Ovary (tissue), 9 donors: ENCODE results near the gene NRXN3. TPM values are rescaled to one million over a fixed set of nuclear protein-coding genes. Genes with fewer than 3 reads are reported as not detected.

Experiments used
- DNase-seq, 5 donors: peaks; one replicate each; pipeline ENCODE4 v3.0.0-alpha.2; 2019 to 2020
- H3K27ac ChIP-seq, 2 donors: fragments of 200-600 bp; one replicate each; pipeline versions ENCODE4 v1.5.1 to v1.8.0; 2019 to 2022
- H3K27me3 ChIP-seq: fragments of 200-600 bp; one replicate; pipeline ENCODE4 v1.8.0; 2022
- H3K36me3 ChIP-seq: fragments of 200-600 bp; sonication (generic); one replicate; pipeline ENCODE4 v1.5.1; 2019
- H3K4me1 ChIP-seq: one replicate; pipeline ENCODE4 v1.8.1; 2013; ENCODE audit warnings: mild to moderate bottlenecking, moderate library complexity; ENCODE audit not compliant: insufficient read depth
- H3K4me3 ChIP-seq: fragments of 200-600 bp; sonication (generic); one replicate; pipeline ENCODE4 v1.5.1; 2017
- H3K9me3 ChIP-seq, 2 donors: fragments of 200-600 bp in 1 of 2; sonication (generic) in 1 of 2; one replicate each; pipeline versions ENCODE4 v1.5.1 to v1.8.1; 2013 to 2019; ENCODE audit warnings: mild to moderate bottlenecking in 1 of 2, moderate library complexity in 1 of 2
- EP300 ChIP-seq: sonication (generic); formaldehyde crosslinking; IDR thresholded peaks from one replicate; pipeline ENCODE4 v1.6.1; 2017; ENCODE audit warnings: antibody characterized with exemption
- POLR2A ChIP-seq: fragments of 450-650 bp; IDR thresholded peaks from one replicate; pipeline ENCODE4 v1.6.1; 2017; ENCODE audit warnings: antibody characterized with exemption, mild to moderate bottlenecking, moderate library complexity
- WGBS, 3 donors: extraction: QIAGEN DNeasy Blood & Tissue Kit in 1 of 3; methylation state at CpG; one replicate each; pipeline versions ENCODE4 v1.1.5 to v1.1.7; 2013 to 2017; 5-methylcytosine and 5-hydroxymethylcytosine counted together
- intact Hi-C, 4 donors: fragments of 100-400 bp; cut with DNase I; formaldehyde crosslinking; loops; one replicate each; pipeline versions ENCODE4 v1.11.0 to v1.15.1; 2022 to 2023
- polyA plus RNA-seq, 2 donors: library from polyadenylated mRNA; stranded (reverse); fragments of 200-250 nt in 1 of 2; fragments of 350-450 nt in 1 of 2; fragmentation: Illumina TruSeq in 1 of 2; extraction: RNeasy Lipid Tissue Mini Kit (QIAGEN cat#74804) in 1 of 2; gene quantifications; one replicate each; pipeline ENCODE4 v1.2.3, GENCODE V29; 2013 to 2014
- total RNA-seq, 7 donors: library from RNA; depleted of rRNA in 2 of 7; stranded (reverse); fragments of >200 nt in 2 of 7; fragmentation: NEBNext Ultra II Directional in 3 of 7; extraction: Animal tissue kit (Norgen Biotek cat#: 25700) in 3 of 7; gene quantifications; one replicate each; pipeline versions ENCODE4 v1.1.0 to v1.2.4, GENCODE V29; 2016 to 2023
- TF ChIP-seq, protein P1 (sequence below), 3 donors: fragments of 450-650 bp in 2 of 3; fragments of 200-600 bp in 1 of 3; IDR thresholded peaks; one replicate each; pipeline versions ENCODE4 v1.5.1 to v1.8.0; 2016 to 2022; ENCODE audit warnings: antibody characterized with exemption in 3 of 3, mild to moderate bottlenecking in 1 of 3
- donor health status: DM: no; HTN: no; CAD: no; lungs with moderate emphysema.
- donor health status: DM: no; HTN: no; CAD: no.
- donor health status: Bipolar disorder and iron deficiency.
- donor health status: DM: yes; HTN: yes; CAD: no.
- donor health status: DM: no; HTN: no; CAD: no.
- donor health status: DM: yes; HTN: yes; CAD: no.

NRXN3 gene
- total and polyA plus RNA-seq, 9 donors, result 0.28 to 6.2 (median 0.82) TPM

DNA sequence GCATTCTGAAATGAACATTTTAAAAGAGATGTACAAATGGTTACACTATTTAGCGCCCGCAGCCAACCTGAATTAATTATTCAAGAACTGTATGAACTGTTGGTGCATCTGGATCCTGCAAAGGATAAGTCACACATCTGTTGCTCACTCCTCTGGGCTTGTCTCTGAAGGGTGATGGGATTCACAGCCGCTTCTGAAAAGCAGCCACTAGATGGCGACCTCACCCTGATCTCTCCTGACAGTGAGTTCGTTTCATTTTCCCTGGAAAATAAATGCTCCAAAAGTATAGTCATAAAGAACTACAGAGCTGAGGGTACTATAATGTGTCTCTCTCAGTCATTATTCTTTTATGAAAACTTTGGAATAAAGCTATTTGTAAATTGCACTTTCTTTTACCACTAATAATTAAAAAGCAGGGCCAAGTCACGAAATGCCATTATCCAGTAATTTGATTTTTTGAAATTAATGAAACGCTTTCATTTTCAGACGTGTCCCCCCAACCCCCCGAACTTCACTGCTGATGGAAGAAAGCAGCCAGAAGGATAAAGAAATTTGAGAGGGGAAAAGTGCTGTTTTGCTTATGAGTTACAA, 789.6 kb downstream of the NRXN3 start:
- no peak for TF ChIP-seq POLR2A
- TF ChIP-seq, protein P1, sequence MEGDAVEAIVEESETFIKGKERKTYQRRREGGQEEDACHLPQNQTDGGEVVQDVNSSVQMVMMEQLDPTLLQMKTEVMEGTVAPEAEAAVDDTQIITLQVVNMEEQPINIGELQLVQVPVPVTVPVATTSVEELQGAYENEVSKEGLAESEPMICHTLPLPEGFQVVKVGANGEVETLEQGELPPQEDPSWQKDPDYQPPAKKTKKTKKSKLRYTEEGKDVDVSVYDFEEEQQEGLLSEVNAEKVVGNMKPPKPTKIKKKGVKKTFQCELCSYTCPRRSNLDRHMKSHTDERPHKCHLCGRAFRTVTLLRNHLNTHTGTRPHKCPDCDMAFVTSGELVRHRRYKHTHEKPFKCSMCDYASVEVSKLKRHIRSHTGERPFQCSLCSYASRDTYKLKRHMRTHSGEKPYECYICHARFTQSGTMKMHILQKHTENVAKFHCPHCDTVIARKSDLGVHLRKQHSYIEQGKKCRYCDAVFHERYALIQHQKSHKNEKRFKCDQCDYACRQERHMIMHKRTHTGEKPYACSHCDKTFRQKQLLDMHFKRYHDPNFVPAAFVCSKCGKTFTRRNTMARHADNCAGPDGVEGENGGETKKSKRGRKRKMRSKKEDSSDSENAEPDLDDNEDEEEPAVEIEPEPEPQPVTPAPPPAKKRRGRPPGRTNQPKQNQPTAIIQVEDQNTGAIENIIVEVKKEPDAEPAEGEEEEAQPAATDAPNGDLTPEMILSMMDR (IDR thresholded peaks at IDR 0.05), result peak in 2 of 3 donors; percentile 29 to 37
- H3K4me1 ChIP-seq, result no peaks in the 10 kb centered on the region
- DNase-seq, result peak; percentile 32 to 68 (median 65)
- peak overlapping the region; percentile 11 for H3K4me3 ChIP-seq
- 7 to 14% (median 7%) methylated on average over 9 of the region's 9 CpGs for WGBS, 3 donors
- H3K9me3 ChIP-seq, result no peaks in the 10 kb centered on the region
- intact Hi-C loops, result no loop called here
- H3K27ac ChIP-seq, result no peak overlapping the region
- no peaks in the 10 kb centered on the region for H3K27me3 ChIP-seq
- H3K36me3 ChIP-seq, result no peaks in the 10 kb centered on the region

DNA sequence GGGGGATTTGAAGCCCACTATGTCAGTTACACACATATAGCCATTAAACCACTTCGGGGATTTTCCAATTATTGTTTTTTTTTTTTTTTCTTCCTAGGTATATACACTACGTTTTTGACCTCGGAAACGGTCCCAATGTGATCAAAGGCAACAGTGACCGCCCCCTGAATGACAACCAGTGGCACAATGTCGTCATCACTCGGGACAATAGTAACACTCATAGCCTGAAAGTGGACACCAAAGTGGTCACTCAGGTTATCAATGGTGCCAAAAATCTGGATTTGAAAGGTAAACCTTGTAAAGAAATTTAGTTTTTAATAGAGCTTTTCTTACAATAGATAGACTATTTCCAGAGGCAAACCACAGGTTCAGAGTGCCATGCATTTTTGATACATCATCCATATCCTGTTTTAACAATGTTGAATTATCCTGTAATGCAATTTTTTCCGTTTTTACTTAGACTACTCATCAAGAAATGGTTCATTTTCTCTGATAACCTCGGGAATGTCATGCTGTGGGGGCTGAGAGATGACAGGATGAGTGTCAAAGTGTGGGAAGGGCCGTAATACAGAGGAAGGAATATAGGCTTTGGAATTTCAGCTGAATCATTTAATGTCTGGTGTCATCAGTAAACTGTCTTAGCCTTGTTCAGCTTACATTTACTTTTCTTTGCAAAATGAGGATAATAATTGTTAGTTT, 797.1 kb downstream of the NRXN3 start:
- DNase-seq, result no peak
- no peaks in the 10 kb centered on the region for H3K4me1 ChIP-seq
- WGBS, 3 donors, result 73 to 77% (median 75%) methylated on average over 10 of the region's 10 CpGs
- no peak overlapping the region for H3K27ac ChIP-seq
- H3K9me3 ChIP-seq, result no peaks in the 10 kb centered on the region
- no peaks in the 10 kb centered on the region for H3K36me3 ChIP-seq
- intact Hi-C loops, result no loop called here
- TF ChIP-seq, protein P1 (IDR thresholded peaks at IDR 0.05), result no peak
- TF ChIP-seq EP300, result no peak
- TF ChIP-seq POLR2A, result no peak
- no peak overlapping the region for H3K4me3 ChIP-seq
- no peaks in the 10 kb centered on the region for H3K27me3 ChIP-seq

DNA sequence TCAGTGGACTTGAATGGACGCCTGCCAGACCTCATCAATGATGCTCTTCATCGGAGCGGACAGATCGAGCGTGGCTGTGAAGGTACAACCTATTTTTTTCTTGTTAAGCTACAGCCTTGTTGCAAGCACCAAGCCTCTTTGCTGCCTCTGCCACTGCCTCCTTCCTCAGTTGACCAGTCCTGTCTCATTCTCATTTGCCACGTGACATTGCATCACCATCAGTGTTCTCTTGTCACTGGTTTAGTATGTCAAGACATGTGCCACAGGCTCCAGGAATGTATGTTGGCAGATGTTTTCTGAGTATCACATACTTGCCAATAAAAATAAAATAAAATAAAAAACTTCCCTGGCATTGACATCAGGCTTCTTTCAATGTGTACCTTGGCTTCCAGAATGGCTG, 798.1 kb downstream of the NRXN3 start:
- H3K4me1 ChIP-seq, result no peaks in the 10 kb centered on the region
- no peaks in the 10 kb centered on the region for H3K27me3 ChIP-seq
- H3K36me3 ChIP-seq, result no peaks in the 10 kb centered on the region
- H3K9me3 ChIP-seq, result no peaks in the 10 kb centered on the region
- intact Hi-C loops, result no loop called here
- 91 to 94% (median 92%) methylated on average over 6 of the region's 6 CpGs for WGBS, 3 donors
- DNase-seq, result no peak
- H3K4me3 ChIP-seq, result no peak overlapping the region
- no peak overlapping the region for H3K27ac ChIP-seq
- TF ChIP-seq, protein P1 (IDR thresholded peaks at IDR 0.05), result no peak
- TF ChIP-seq POLR2A (no peak), EP300 (no peak)

DNA sequence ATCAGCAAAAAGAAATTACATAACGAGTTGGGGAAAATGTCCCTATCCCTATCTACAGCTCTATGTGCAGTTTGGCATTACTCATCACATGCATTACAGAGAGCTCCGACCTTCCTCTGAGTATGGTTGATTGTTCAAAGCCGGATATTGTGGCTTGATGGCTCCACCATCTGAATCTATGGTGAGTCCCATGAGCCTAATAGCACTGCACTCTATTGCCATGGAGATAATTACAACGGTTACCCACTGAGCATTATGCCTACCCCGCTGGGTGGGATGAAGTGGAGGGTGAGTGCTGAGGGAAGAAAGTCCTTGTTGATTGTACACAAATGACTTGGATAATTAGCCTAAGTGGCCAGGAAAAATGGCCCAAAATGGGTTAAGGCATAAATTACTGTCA, 800.5 kb downstream of the NRXN3 start:
- TF ChIP-seq, protein P1 (IDR thresholded peaks at IDR 0.05), result no peak
- TF ChIP-seq POLR2A, result no peak
- no peak for DNase-seq
- intact Hi-C loops, result no loop called here
- H3K9me3 ChIP-seq, result no peaks in the 10 kb centered on the region
- no peak overlapping the region for H3K4me3 ChIP-seq
- 88 to 92% (median 92%) methylated on average over 5 of the region's 5 CpGs for WGBS, 3 donors
- H3K36me3 ChIP-seq, result no peaks in the 10 kb centered on the region
- H3K4me1 ChIP-seq, result no peaks in the 10 kb centered on the region
- no peak overlapping the region for H3K27ac ChIP-seq
- no peaks in the 10 kb centered on the region for H3K27me3 ChIP-seq
